T-helper 2 cell treated with Interferon-gamma antibody and Interleukin-4, amounts not matched to agents 100 ng/mL and 5 ng/mL, for 36 hours (primary cell): ENCODE measurements around the gene C11orf58. TPM values are rescaled to one million over a fixed set of nuclear protein-coding genes. Genes with fewer than 3 reads are reported as not detected.

Experiments
- intact Hi-C: fragments of 100-400 bp; cut with micrococcal nuclease; formaldehyde crosslinking; loops from one replicate; pipeline ENCODE4 v1.15.1; 2023
- total RNA-seq: library from RNA; stranded (reverse); gene quantifications from 2 replicates; pipeline ENCODE4 v1.2.3, GENCODE V29; 2022

The C11orf58 gene
- total RNA-seq, 1 donor from 2014 or later, result 118 TPM

DNA sequence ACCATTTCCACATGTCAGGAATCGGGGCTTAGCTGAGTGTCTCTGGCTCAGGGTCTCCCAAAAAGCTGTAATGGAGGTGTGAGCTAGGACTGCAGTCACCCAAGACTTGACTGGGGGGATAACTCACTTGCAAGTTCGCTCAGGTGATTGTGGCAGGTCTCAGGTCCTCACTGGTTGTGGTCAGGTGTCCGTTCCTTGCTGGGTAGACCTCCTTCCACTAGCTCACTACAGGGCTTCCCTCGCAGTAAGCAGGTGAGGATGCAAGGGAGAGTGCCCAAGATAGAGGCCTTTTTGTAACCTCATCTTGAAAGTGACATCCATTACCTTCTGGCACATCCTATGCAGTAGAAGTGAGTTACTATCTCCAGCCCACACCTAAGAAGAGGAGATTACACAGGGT lies 29.5 kb downstream of the C11orf58 start:
- intact Hi-C loops, result no loop called here

DNA sequence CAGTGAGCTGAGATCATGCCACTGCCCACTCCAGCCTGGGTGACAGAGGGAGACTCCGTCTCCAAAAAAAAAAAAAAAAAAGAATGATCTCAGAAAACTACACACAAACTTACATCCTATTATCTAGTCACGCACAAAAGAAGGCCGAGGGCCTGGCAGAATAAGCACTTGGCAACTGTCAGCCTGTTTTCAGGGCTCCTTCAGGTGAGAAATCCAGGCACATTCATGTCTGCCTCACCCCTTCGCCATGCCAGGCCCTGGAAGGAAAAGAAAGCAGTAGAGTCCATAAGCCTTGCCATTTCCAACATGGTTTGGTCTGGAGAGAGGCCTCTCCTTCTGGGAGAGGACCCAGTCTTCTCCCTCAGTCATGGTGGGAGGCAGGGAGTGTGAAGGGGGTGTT lies 30.9 kb downstream of the C11orf58 start:
- intact Hi-C loops, result no loop called here

DNA sequence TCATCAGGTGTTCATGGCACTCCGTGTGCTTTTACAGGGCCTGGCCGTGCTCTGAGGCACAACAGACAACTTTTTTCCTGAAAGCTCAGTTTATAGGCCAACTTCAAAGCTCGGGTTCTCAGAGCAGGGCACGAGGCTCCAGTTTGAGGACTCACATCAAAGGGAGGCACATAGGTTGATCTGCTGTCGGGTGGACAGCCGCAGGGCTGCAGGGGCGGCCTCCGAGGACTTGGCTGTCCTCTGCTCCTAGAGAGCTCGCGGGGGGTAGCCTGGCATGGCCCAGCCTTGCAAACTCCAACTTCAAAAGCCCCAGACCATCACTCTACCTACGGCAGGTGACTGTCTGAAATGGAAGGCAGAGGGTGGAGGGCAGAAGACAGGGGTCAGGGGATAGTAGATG lies 31.6 kb downstream of the C11orf58 start:
- intact Hi-C loops, result no loop called here

DNA sequence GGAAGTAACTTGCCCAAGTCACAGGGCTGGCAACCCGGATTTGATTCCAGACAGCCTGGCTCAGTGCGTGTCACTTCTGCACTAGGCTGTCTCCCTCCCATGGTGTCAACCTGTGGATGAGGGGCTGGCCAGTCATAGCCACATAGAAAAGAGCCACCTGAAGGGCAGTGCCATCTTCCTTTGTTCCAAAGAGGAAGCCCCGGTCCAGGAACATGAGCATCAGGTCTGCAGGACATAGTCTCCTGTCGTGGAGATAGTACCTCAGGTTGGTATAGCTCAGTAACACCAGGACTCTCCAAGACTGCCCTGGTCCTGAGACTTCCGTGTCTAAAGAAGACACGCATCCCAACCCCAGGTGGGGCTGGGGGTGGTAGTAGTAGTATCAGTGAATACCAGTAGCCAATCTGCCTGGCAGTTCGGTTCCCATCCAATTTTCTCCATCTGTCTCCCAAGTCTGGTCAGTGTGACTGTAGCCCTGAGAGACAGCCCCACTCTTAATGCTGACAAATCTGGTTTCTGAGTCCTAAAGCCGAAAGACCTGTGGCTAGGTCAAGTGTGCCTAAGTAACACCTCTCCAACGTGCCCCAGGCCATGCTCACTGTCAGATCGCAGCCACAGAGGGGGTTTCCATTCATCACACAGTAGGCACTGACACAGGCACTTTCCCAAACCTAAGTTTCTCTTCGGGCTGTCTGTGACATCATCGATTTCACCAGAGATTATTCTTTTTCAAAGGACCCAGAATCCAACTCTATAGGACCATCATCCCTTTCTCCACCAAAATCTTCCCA lies 33.1 kb downstream of the C11orf58 start:
- intact Hi-C loops, result no loop called here

DNA sequence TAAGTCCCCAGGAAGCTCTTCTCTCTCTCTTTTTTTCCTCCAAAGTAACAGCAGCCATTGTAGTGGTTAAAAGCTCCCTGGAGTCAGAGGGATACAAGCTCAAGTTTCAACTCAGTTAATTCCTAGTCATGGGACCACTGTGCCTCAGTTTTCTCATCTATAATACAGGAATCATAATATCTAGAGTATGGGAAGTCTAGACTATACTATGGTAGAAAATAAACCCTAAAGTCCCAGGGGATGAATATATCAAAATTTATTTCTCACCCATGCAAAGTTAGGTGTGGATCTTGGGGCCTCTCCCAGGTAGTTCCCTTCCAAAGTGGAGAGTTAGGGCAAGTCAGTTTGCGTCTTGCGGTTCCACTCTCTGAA lies 33.7 kb downstream of the C11orf58 start:
- intact Hi-C loops, result no loop called here

DNA sequence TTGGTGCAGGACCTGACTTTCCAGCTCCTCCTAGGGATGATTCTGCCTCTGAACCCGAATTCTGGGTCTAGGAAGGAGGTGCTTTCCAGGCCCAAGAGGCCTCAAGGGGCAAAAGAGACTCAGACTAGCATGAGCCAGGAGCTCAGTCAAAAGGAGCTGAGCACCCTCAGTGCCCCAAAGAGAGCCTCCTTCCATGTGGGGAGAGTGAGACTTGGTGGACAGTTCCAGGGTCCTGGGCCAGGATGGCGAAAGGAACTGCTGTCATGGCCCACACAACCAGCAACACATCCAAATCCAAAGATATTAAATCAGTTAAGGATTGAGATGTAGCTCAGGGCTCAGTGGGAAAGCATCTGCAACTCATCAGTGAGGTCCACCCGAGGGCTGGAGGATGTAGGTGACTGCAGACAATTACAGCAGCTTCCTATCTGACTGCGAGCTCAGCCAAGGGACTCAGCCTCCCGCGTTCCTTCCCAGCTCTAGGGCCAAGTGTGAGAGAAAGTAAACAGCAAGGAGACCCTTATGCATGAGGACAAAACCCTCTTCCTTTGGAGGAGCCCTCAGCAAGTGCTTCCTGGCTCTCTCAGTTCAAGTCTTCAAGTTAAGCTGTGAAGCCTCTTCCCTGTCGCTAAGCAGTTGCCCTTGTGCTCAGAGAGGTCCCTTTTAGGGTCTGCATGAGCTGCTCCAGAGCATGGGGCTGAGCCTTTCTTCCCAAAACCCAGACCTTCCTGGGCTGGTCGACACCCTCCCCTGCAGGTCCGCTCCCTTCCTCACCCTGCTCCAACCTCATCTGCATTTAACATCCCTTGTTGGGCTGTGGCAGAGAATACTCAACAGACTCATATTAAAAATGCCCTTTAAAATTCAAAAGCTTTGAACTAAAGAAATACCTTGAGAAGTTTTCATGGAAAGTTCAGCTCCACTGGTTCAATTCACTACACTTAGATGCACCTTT lies 35.8 kb downstream of the C11orf58 start:
- intact Hi-C loops, result no loop called here

DNA sequence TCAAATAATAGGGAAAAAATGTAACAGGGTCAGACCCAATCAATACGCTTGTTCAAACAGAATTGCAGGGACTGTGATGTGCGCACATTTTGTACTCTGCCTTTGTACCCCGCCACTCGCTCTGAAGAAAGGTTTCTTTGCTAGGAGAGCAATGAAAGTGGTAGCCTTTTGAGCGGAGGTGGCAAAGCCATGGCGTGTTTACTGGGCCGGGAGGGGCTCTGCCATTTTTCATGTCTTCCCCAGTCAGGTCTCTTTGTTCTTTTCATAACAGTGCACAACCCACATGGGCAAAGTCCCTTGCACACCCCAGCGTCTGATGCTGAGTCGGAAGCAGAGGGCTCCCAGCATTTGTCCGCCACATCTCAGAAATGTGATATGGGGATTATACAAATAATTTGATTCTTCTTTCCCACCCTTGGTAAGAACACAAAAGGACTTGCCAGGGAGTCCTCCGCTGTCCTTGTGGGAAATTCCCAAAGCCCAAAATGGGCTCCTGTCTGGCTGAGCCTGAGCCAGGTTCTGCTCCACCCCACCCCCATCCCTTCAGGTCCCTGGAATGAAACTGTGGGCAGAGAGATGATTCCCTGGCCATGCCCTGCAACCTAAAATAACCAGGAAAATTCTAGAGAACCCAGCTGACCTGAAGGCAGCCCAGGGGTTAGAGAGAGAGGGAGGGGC lies 36.6 kb downstream of the C11orf58 start:
- intact Hi-C loops, result no loop called here

DNA sequence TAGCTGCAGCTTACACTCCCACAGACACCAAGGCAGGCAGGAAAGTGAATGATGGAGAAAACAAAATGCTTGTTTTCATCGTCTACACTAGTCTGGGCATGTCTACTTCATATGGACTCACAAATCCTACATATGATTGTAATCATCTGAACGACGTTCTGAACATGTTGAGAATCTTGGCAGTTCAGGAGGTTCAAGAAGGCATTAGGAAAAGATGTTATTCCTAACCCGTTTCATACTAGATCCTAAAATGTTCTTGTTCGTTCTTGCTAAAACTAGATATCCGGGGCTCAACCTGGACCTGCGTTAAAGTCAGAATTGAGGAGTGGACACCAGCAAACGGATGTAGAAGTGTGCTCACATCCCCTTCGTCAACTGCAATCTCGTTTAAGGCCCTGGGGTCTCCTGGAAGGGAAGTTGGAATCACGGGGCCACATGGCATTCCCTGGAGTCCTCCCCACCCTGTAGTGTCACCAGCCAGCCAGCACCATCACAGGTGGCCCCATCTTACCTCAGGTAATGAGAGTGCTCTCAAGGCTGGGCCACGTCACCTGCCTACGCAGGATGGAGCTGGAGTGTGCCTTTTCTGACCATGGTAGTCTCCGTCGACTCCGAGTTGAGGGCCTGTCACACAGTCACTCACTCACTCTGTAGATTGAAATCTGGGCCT lies 37.3 kb downstream of the C11orf58 start:
- intact Hi-C loops, result no loop called here

DNA sequence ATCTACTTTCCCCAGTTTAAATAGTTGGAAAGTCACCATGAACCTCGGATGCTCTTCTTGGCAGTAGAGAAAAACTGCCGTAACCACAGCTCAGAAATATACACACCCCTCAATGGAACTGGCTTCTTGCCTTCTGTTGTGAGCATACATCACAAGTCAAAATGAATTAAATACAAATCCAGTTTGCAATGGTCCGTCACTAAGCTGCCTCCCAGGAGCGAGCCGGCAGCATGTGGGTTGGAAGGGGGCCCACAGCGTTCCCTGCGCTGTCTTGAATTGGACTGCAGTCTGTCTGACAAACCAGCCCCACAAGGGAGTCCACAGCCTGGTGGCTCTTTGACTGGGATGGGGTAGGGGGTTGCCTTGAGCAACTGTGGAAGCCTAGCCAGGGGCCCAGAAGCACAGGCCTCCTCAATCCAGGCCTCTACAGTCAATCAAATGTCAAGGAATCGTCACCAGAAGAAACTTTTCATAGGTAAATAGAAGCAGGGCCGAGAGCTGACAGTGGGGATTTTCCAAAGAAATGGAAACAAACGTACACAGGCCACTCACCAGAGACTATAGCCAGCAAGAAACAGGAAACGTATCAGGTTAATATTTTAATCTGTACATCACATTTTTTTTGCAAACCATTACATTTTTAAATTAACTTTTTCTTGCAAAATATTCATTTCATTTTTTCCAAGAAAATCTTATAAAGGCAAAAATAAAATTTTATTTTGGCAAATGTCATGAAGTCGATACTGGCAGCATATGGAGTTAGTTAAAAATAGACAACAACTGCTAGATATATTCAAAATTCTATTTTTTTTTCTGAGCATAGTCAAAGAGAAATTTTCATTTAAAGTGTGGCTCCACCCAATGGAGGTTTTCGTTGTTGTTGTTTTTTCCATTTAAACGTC lies 38.5 kb downstream of the C11orf58 start:
- intact Hi-C loops, result no loop called here

DNA sequence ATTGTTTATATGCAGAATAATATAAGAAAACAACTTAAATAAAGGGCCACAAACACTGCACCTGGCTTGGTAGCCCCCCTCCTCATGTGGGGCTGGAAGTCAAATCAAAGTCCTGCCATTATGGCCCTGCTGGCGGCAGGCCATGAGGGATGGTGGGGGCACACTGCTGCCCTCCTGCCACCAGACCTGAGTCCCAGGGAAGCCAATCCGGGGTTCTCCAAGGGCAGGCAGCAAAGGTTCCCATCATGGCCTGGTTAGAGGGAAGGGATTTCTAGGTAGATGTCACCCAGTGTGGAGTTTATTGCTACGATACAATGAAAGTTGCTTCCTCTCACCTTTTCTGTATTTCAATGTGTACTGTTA lies 39.1 kb downstream of the C11orf58 start:
- intact Hi-C loops, result no loop called here

DNA sequence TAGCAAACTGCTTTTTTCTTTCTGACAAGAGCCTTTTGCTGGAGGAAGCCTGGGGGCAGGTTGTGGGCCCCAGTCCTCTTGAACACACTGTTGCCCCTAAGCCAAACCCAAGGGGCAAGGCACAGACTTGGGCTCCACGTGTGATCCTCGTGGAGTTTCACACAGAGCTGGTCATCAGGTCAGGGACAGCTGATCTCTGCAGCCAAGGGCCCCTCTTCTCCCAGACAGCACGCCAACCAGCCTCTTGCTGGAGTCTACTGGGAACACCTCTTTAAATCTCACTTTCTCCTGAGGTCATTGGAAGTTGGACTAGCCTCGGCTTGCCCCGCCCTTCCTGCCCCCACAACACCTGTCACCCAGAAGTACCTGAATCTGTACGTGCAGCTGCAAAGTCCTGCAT lies 39.8 kb downstream of the C11orf58 start:
- intact Hi-C loops, result no loop called here

DNA sequence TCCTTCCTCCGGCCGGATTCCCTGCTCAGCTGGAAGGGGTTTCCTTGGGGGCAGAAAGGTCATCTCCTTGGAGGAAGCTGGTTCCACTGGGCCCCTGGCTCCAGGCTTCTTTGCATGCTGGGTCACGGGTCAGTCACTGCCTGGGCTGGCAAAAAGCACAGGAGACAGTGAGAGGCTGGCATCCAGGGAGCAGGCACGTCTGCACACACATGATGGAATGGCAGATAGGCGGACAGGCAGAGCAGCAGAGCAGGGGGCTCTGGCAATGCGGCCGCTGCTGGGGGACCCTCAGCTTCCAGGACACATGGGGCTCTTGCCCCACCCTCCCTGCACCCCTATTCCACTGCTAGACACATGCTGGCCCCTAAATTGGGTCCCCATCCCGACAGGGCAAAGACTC lies 40.4 kb downstream of the C11orf58 start:
- intact Hi-C loops, result no loop called here

DNA sequence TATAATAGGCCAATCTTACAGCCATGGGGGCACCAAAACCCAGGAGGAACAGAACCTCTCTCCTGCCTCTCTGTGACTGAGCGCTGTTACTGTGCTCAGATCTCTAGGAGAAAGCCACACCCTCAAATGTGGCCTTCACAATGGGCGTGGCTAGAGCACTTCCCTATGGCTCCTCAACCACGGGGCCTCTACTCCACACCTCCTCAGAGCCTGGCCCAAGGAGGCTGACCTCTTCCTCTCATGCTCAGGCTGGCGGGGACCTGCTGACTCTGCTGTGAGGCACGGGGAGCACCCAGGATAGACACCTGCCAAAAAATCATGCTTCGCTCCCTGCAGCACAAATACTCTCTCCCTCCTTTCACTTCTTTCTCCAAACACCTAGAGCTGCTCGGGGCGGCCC lies 41.0 kb downstream of the C11orf58 start:
- intact Hi-C loops, result no loop called here

DNA sequence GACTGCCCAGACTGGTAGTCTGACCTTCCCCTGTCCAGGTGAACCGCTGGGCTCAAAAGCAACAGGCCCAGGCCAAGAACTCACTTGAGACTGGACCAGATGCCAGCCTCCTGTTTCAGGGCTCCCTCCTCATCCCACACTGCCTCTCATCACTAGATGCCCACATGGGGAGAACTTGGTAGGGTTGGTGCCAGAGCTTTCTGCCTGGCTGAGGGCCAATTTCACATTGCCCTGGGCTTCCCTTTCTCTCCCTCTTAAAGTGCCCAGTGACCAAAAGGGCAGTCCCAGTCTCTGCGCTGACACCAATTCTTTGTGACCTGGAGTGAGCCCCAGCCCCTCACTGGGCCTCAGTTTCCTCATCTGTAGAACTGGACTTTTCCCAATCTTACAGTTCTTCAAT lies 41.7 kb downstream of the C11orf58 start:
- intact Hi-C loops, result no loop called here

DNA sequence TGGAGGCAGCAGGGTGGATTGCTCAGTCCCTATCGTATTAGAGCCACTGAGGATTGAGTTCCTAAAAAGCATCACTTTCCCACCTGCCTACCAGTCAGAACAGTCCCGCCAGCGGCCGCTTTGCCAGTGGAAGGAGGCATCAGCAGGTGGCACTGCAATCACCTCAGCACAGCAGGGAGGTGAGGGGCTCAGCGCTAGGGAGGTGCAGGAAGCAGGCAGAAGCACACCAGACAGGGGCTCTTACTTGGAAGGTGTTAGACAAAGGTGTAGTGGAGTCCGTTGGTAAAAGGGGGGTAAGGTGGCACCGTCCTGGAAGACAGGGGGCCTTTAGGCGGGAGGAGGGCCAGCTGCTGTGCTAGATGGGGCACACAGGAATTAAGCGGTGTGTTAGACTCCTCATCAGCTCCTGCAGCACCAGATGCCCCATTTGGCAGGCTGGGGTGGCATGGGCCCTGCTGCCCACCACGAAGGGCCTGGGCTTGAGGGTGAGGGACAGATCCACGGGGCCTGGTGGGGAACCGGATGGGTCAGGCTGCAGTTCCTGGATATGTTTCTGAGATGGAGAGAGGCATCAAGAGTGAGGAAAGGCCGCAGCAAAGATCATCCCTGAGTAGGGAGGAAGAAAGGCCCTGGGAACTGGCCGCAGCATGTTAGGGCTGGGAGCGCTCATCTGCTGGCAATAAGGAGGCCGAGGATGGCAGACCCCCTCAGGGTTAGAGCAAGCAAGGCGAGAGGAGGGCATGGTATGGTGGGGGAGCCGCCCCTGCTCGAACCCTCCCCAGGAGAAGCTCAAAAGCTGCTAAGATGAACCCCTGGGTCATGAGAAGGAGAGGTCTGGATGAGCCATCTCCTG lies 42.5 kb downstream of the C11orf58 start:
- intact Hi-C loops, result no loop called here

DNA sequence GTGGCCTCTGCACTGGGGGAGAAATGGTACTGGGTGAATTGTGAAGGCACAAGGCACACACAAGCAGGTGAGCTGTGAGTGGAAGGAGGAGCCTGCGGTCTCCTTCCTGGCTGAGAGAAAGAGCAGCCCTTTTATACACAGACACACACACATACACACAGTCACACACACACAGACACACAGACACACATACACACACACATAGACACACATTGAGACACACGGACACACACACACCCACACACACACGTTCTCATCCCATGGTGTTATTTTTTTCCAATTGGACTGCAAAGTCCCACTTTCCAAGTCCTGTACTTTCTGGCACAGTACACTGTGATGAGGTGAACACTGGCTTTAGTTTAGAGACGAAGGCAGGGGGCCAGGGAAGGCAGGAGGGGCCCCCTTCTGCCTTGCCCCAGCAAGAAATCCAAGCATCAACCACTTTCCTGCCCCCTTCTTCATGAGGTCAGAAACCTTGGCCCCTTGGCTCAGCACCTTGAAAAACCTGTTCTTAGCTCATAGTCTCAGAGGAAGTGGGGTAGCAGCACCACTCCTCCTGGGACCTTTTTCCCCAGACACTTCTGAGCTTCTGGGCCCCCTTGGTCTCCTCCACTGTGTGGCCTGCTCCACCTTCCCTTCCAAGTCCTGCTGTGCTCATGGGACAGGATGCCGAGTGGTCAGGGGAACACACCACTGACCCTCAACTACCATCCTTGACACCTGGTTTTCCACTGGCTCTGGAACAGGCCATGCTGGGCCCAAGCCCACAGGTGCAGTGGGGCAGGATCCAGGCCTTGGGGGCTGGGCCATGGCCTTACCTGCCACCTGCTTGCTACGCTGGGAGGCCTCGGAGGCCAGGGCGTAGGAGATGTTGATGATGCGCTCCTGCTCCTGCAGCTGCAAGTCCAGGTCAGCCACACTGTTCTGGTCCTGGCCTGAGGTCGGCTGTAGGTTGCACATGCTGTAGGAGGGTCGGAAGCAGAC lies 43.8 kb downstream of the C11orf58 start:
- intact Hi-C loops, result no loop called here

DNA sequence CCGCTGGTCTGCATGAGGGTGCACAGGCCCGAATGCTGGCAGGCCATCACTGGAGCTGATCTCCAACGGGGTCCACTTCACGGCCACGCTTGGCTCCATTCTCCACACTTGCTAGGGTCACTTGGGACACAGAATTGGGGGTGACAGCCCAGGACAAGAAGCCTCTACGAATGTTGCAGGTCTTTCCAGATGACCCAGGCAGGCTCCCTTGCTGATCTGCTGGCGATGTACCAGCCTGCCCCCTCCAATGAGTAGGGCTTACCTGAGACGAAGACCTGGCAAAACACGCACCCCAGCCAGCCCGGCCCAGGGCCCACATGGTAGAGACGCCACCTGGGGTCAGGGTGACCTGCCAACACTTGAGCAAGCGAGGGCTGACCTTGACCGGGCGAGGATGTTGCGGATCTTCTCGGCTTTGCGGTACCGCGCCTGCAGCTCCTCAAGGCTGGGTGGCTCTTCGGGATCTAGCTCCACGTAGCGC lies 44.9 kb downstream of the C11orf58 start:
- intact Hi-C loops, result no loop called here

DNA sequence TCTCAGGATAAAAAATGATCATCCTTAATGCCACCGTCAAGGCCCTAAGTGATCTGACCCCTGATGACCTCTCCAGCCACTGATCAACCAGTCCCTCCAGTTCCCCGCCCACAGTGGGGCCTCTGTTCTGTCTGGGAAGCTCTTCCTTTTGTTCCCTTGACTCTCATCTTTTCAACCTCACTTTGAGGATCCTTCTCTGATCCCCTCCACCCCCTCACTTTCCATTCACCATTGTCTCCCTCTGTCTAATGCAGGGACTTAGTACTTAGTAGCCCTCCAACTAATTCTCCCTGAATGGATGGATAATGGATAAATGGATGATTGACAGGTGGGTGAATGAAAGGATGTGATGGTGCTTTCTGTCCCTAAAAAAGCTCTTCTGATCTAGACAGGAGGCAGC lies 45.6 kb downstream of the C11orf58 start:
- intact Hi-C loops, result no loop called here
